H1 (cell line): ENCODE data around the gene CPNE4. TPM values are rescaled to one million over a fixed set of nuclear protein-coding genes. Genes with fewer than 3 reads are reported as not detected.

Experiments used
- CHD7 ChIP-seq: fragments of 300-600 bp; sonication (generic); IDR thresholded peaks from 2 replicates; pipeline ENCODE4 v1.7.1; 2012; ENCODE audit warnings: low read length, moderate library complexity, mild to moderate bottlenecking, inconsistent platforms; ENCODE audit not compliant: insufficient replicate concordance
- polyA plus RNA-seq, 7 experiments: library from polyadenylated mRNA; depleted of rRNA in 3 of 7; stranded (reverse) in 5 of 7; unstranded in 2 of 7; fragments of >200 nt in 5 of 7; fragments of 200-250 nt in 2 of 7; gene quantifications; 1 replicate in 5 of 7; 2 replicates in 1 of 7; 4 replicates in 1 of 7; pipeline versions ENCODE4 v1.2.1 to v1.2.3, GENCODE V29; 2011 to 2013; ENCODE audit warnings: missing spikeins in 2 of 7, mixed read lengths in 2 of 7
- total RNA-seq: library from RNA; stranded (reverse); fragmentation: NEBNext Ultra II Directional; extraction: Animal tissue kit (Norgen Biotek cat#: 25700); gene quantifications from 2 replicates; pipeline ENCODE4 v1.2.1, GENCODE V29; 2021

The CPNE4 gene
- total and polyA plus RNA-seq, 2 of the 8 experiments (the other 6 are each of a cell fraction or from before 2014, with no cell fraction given) = 0.82 to 3.8 TPM

- TF ChIP-seq CHD7 = no peak
- TF ChIP-seq, all 59 proteins: peak for 0
Measured at GRCh38 chr3:131743126-131743525, 291.7 kb downstream of the CPNE4 start (continued).
